Mammary epithelial cell (primary cell): ENCODE results near the gene TIGD4.

Experiments used
- EZH2 ChIP-seq: IDR thresholded peaks from 2 replicates; pipeline ENCODE4 v1.6.1; 2012; ENCODE audit warnings: low read length, inconsistent platforms, borderline replicate concordance
- TF ChIP-seq, protein P1 (sequence below), 2 donors: IDR thresholded peaks in 1 of 2; conservative IDR thresholded peaks in 1 of 2; 2 replicates each; pipeline ENCODE4 v1.5.1; 2011 to 2012; ENCODE audit warnings: inconsistent platforms in 2 of 2, low read length in 2 of 2, mild to moderate bottlenecking in 2 of 2, control low read depth in 1 of 2, low read depth in 1 of 2; ENCODE audit not compliant: insufficient read depth in 1 of 2; ENCODE audit errors: extremely low read depth in 1 of 2

DNA sequence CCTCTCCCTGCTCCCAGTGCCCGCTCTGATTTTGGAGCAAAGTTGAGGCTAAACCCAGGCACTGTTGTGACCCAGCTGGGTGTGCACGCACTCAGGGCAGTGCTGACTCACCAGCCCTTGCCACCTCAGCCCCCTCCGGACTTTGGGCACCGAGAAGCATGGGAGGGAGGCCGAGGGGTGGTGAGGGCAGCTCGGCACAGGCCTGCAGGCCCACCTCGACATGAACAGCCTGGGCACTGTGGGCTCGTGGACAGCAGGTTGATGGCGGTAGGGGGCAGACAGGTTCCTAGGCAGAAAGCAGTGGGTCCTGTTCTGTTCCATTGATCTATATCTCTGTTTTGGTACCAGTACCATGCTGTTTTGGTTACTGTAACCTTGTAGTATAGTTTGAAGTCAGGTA, 30.9 kb downstream of the TIGD4 start:
- TF ChIP-seq, protein P1, sequence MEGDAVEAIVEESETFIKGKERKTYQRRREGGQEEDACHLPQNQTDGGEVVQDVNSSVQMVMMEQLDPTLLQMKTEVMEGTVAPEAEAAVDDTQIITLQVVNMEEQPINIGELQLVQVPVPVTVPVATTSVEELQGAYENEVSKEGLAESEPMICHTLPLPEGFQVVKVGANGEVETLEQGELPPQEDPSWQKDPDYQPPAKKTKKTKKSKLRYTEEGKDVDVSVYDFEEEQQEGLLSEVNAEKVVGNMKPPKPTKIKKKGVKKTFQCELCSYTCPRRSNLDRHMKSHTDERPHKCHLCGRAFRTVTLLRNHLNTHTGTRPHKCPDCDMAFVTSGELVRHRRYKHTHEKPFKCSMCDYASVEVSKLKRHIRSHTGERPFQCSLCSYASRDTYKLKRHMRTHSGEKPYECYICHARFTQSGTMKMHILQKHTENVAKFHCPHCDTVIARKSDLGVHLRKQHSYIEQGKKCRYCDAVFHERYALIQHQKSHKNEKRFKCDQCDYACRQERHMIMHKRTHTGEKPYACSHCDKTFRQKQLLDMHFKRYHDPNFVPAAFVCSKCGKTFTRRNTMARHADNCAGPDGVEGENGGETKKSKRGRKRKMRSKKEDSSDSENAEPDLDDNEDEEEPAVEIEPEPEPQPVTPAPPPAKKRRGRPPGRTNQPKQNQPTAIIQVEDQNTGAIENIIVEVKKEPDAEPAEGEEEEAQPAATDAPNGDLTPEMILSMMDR (conservative IDR thresholded peaks at IDR 0.05 in 1 of 2, IDR thresholded peaks at IDR 0.05 in 1 of 2; ENCODE audit: extremely low read depth in 1 of 2, insufficient read depth in 1 of 2, low read depth in 1 of 2, low read length in 2 of 2), result no peak
- no peak for TF ChIP-seq EZH2
